NK-92 (cell line): Measurements from ENCODE around the gene CSNK1G1.

ENCODE experiments used
- DNase-seq: peaks from one replicate; lab custom pipeline; 2025; ENCODE audit not compliant: unreplicated experiment; lab: John Stamatoyannopoulos, UW

The CSNK1G1 gene

DNA sequence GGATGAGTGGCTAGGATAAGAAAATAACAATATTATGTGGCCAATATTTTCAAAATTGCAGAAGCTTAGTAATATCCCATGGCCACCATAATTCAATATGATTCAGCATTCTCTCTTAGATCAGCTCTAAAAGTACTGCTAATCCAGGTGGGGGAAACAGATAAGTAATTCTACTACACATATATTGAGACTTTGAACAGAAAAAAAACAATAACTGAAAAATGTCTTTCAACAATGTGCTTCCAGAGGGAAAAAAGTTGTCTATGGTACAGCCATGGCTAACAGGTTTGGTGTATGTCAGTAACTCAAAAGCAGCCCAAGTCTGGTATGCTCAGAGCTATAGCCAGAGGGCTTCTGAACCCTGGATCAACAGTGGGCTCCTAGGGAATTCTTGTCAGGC is 150.8 kb downstream of the CSNK1G1 start:
- DNase-seq: no peak

DNA sequence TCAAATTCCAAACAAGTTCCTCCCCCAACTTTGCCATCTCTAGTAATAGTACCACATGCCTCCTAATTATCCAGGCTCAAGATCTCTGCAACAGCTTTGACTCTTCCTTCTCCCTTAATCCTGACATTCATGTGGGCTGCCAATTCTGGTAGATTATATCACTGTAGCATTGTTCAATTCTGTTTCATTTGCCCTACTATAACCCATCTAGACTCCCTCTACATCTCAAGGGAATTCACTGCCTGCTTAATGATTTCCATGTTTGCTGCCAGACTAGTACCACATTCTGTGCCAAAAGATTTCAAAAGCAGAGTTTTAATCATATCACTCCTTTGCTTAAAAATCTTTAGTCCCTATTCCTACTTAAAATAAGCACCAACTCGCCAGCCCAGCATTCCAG is 158.5 kb downstream of the CSNK1G1 start:
- DNase-seq: no peak

- no peak for DNase-seq
These were observed 162.0 kb downstream of the CSNK1G1 start for GRCh38 chr15:64193971-64194370.

DNA sequence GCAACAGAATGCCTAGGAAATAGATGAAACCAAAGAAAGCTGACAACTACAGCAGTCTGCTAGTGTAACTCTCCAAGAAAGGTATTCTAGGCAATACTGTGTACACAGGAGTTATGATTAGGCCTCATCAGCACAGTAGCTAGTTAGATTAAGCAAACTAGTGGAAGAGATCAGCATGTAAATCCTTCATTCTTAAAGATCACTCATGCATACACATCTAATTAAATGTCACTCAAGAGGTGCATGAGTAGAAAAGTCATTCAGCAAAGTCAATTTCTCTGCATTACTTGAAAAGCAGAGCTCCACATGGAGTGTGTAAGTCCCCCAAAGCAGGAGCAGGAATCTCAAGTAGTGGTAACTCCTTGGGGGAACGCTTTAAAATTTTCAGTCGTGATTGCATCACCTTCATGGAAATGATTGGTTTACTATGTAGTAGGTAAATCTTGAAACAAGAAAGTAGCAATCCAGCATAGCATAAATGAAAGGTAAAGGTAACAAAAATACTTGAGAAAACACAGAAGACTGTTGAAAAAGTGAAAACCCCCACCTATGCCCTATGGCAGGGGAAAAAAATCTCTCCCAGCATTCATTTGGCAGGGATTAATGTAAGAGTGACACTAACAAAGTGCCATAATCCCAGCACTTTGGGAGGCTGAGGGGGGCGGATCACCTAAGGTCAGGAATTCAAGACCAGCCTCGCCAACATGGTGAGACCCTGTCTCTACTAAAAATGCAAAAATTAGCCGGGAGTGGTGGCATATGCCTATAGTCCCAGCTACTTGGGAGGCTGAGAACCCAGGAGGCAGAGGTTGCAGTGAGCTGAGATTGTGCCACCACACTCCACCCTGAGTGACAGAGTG is 163.8 kb downstream of the CSNK1G1 start:
- no peak for DNase-seq

DNA sequence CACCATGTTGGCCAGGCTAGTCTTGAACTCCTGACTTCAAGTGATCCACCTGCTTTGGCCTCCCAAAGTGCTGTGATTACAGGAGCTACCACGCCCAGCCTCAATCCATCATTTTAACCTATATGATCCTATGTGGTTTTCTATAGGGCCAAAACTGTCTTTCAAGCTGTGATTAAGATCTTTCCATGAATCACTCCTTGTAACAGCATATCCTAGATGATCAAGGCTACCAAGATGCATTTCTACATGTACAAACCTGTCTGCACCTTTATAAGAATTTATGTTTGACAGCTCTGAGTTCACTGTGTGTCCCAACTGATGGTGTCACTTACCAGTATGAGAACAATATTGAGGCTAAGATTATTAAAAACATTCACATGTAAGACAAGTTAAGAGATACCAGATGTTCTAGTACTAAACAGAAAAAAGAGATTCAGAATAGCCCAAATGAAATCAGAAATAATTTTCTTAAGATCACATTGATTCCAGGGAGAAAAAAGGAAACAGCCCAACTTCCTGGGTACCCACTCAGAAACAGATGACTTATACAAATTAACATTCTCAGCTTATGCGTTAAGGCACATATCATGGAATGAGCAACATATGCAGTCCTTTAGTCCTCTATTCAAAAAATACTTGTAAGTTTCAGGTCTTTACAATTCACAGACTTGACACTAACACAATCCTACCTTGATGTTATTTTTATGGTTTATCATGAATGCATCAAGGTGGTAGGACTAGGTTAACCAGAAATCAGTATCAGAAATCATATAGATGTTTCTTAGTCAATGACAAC is 168.4 kb downstream of the CSNK1G1 start:
- DNase-seq: no peak

DNA sequence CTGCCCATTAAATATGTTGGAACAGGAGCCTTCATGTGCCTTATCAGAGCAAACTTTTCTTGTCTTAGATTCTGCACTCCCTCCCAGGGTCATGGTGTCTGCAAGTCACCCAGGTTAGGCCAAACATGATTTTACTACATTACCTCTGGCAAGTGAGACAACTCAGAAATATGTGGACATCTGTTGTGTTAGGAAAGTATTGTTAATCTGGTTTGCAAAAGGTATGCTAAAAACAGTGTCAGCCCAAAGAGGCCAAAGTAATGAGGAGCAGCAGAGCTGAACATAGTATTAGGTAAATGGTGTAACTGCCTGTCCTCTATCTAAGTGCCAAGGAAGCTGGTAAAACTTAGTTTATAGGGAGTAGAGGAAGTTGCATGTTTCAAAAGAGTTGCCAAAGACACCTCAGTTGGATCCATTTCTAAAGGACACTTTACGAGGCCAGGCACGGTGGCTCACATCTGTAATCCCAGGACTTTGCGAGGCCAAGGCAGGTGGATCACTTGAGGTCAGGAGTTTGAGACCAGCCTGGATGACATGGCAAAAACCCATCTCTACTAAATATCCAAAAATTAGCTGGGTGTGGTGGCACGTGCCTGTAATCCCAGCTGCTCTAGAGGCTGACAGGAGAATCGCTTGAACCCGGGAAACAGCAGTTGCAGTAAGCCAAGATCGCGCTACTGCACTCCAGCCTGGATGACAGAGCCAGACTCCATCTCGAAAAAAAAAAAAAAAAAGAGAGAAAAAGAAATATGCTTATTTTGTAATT is 170.6 kb downstream of the CSNK1G1 start:
- DNase-seq: no peak

DNA sequence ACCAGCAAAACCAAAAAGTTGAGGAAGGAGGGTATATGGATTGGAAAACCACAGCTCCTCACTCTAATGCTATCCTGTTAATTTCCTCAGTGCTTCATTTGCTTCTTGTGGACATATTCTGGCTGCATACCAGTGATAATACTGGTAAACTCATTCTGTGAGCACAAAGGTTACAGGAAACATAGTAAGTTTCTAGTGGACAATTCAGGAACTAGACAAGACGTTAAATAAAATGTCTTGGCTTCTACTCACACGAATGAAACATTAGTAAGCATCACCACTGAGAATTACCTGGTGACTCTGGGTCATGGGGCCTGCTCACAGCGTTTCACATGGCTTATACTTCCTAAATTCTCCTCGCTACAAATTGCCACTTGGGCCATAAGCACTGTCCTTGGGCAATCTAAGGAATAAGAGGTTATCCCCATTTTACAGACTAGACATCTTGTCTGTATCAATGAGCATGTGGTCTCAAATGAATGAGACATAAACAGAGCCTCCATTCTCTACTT is 173.1 kb downstream of the CSNK1G1 start:
- DNase-seq: no peak

- no peak for DNase-seq
These were observed 175.6 kb downstream of the CSNK1G1 start for GRCh38 chr15:64180235-64180824.

DNA sequence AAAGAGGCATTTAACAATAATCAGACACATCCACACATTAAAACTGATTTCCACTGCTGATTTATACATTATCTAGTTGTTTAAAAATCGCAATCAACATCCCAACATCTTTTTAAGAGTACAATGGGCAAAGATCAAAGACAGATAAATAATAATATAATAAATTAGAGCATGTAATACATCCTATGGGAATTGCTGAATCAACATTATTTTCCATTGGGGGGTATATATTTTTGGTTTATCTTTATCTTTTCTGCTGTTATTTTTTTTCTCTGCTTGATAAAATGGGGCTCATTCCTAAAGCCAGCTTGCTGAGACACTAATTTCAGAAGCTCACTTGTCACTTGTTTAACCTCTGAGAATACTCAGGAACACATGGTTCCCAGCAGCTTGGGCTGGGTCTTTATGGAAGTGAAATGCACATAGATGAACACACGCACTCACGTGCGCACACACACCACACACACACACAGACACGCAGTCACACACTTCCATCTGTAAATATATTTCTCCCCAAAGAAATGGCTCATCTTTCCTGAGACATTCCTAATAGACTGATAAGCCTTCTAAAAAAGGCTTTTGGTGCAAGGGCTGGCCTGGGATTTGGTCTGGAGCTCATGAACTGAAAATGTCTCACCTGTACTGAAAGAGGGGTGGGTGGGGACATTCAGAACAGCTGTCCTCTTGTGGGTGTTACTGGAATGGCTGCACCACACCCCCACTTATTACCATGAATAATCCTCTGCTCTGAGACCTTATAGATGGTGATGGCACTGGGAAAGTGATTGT is 189.7 kb downstream of the CSNK1G1 start:
- no peak for DNase-seq

- DNase-seq: no peak
These were observed 191.5 kb downstream of the CSNK1G1 start for GRCh38 chr15:64164436-64164835.

- no peak for DNase-seq
These were observed 192.2 kb downstream of the CSNK1G1 start for GRCh38 chr15:64163659-64164362.

GRCh38 chr15:64162869-64163658 is 192.9 kb downstream of the CSNK1G1 start, which contains the start of gene PPIB:
TSS of gene PPIB (minus strand) at chr15:64163022. CDS start at chr15:64162986, 36 bp downstream.
- peak; percentile 73 for DNase-seq

GRCh38 chr15:64162478-64162868 is 193.5 kb downstream of the CSNK1G1 start:
- no peak for DNase-seq

- DNase-seq: no peak
These were observed 194.1 kb downstream of the CSNK1G1 start for GRCh38 chr15:64161688-64162477.

- no peak for DNase-seq
These were observed 197.4 kb downstream of the CSNK1G1 start for GRCh38 chr15:64158363-64159134.

GRCh38 chr15:64157599-64158125 is 198.3 kb downstream of the CSNK1G1 start:
- DNase-seq: no peak
